Adipocyte (in vitro differentiated cells): ENCODE results near the gene SULT1C2.
A peak's percentile ranks its signal among the peaks of the same experiment; 100 is the strongest.
"Not testable (repeated sequence)": the region's sequence is repeated elsewhere in the genome, so short reads cannot be mapped to it uniquely, and the experiment has no call there.

Experiments used
- DNase-seq: peaks from one replicate; pipeline ENCODE4 v3.0.0-alpha.2; 2015; ENCODE audit warnings: low read depth
- H3K27me3 ChIP-seq: replicated peaks from 2 replicates; pipeline ENCODE4 v1.7.0; 2013; ENCODE audit warnings: mild to moderate bottlenecking, low read length, moderate library complexity; ENCODE audit not compliant: control insufficient read depth, insufficient read depth
- H3K36me3 ChIP-seq: 2 replicates; pipeline ENCODE4 v1.7.0; 2013; ENCODE audit warnings: low read length, mild to moderate bottlenecking, moderate library complexity; ENCODE audit not compliant: control insufficient read depth, insufficient read depth, severe bottlenecking
- H3K4me1 ChIP-seq: 2 replicates; pipeline ENCODE4 v1.7.0; 2013; ENCODE audit warnings: mild to moderate bottlenecking, low read length, moderate library complexity; ENCODE audit not compliant: control insufficient read depth, insufficient read depth
- H3K4me3 ChIP-seq: 2 replicates; pipeline ENCODE4 v1.7.0; 2013; ENCODE audit warnings: mild to moderate bottlenecking, low read length, moderate library complexity
- H3K9ac ChIP-seq: 2 replicates; pipeline ENCODE4 v1.7.0; 2013; ENCODE audit warnings: mild to moderate bottlenecking, low read length, moderate library complexity
- H3K9me3 ChIP-seq: 2 replicates; pipeline ENCODE4 v1.7.0; 2013; ENCODE audit warnings: mild to moderate bottlenecking, low read length, moderate library complexity; ENCODE audit not compliant: control insufficient read depth

SULT1C2 gene

DNA sequence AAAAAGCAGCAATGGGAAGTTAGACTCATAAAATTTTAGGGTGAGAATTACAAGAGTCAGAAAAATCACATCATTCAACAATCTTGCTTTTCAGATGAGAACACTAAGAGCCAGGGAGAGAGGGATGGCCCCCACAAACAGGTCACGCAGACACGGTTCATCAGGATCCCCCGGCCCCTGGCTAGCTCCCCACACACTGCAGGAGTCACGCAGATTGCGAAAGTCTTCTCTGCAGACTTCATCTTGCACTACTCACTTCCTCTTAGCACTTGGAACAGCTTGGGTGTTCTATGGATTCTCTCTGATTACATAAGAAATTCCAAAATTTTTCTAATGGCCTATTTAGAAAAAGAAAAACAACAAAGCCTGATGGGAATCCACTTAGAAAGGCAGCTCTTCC is 21.6 kb upstream of the SULT1C2 start:
- Histone ChIP-seq H3K4me1 (peaks cover 37% of the 10 kb centered on the region), H3K9me3 (no peaks in the 10 kb centered on the region), H3K27me3 (no peaks in the 10 kb centered on the region), H3K36me3 (no peaks in the 10 kb centered on the region), H3K9ac (peak overlapping the region; percentile 59), H3K4me3 (peak overlapping the region; percentile 26)
- DNase-seq = peak; percentile 61

DNA sequence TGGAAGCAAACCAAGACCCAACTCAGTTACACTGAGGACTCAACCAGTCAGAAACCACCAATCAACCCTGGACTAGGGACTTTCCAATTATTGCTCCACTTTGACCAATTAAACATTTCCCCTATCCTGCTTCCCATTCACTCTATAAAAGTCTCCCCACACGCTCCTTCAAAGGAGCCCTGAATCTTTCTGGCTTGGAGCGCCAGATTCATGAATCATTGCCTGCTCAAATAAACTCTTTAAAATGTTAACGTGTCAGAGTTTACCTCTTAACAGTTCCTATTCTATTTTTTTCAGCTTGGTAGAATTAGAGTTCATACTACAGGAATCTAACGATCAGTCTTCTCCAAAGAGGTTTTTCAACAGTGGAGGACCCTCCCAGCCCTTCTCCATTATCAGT is 20.7 kb upstream of the SULT1C2 start:
- Histone ChIP-seq H3K4me3 (peak overlapping the region; percentile 26), H3K9me3 (no peaks in the 10 kb centered on the region), H3K9ac (peak overlapping the region; percentile 59), H3K4me1 (peaks cover 42% of the 10 kb centered on the region), H3K36me3 (no peaks in the 10 kb centered on the region), H3K27me3 (no peaks in the 10 kb centered on the region)
- peak; percentile 71 for DNase-seq

DNA sequence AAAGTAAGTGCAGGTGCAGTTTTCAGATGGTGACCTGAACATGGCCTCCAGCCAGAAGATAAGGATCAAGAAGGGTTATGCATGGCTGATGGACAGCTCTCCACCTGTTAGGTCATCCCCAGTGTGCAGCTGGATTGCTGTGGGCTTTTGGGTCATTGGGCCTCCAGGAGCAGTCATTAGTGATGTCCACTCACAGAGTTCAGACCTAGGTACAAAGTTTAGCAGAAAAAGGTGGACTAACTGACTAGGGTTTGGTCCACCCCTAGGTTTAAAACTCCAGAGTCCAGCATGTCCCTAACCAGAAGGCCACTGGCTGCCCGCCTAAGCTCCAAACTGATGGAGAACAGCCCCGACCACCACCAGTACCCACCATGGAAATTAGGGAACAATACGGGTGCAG is 18.3 kb upstream of the SULT1C2 start:
- Histone ChIP-seq H3K9ac (no peak overlapping the region), H3K4me3 (no peak overlapping the region), H3K4me1 (peaks cover 42% of the 10 kb centered on the region), H3K36me3 (no peaks in the 10 kb centered on the region), H3K27me3 (no peaks in the 10 kb centered on the region), H3K9me3 (no peaks in the 10 kb centered on the region)
- no peak for DNase-seq

DNA sequence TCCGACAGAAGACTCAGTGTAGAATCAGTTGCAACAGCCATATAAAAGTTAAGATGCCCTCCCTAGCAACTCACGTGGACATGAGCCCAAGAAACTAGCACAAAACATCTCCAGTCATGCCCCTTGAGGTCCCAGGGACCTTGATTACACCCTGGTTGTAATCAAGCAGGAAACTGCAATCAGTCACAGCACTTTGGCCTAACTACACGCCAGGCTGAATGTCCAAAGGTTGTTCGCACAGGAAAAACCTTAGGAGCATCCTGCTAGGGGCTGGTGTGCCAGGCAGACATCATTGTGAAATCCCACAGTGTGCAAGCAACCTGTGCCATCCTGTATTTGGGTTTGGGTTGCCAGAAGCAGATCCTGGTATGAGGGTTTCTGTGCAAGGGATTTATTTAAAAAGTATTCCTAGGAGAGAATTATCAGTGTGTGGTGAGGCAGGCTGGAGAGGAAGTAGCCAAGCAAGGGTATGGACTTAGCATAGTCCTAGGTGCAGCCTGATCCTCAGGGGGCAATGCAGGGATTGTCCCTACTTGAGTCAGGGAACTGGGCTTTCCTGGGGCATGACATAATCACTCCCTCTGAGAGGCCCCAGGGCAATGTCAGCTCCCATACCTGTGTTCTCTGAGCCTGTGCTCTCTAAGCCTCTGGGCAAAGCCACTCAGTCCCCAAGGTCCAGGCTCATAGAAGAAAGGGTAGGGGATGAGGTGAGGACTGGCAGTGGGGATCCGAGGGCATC is 17.8 kb upstream of the SULT1C2 start:
- no peak for DNase-seq

DNA sequence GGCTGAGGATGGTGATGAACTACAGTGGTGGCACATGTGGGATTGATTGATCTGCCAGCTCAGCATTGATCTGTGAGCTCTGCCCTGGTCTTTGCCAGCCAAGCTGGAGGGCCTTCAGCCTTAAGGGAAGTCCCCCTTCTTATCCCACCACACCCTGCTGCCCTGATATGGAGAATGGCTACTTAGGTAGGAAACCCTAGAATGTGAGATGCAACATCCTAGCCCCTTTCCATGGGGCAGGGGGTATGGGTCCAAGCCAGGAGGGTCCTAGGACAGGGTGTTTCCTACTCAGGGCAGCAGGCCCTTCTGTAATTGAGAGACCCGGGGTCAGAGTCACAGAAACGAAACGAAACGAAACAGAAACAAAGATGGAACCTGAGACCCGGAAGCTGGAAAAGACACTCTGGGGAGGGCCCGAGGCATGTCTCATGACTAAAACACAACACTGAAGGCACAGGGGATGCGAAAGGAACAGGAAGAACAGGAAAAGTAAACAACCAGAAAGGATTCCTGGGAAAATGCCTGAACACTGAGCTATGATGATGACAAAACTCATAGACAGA is 16.9 kb upstream of the SULT1C2 start:
- H3K4me3 ChIP-seq = peak overlapping the region; percentile 62
- peaks cover 31% of the 10 kb centered on the region for H3K4me1 ChIP-seq
- peak overlapping the region; percentile 58 for H3K9ac ChIP-seq
- H3K36me3 ChIP-seq = no peaks in the 10 kb centered on the region
- peak; percentile 77 for DNase-seq
- no peaks in the 10 kb centered on the region for H3K27me3 ChIP-seq
- H3K9me3 ChIP-seq = no peaks in the 10 kb centered on the region

More for the DNA sequence above, 17.8 kb upstream of the SULT1C2 start:
- no peak overlapping the region for H3K9ac ChIP-seq
- H3K4me1 ChIP-seq = peaks cover 38% of the 10 kb centered on the region
- H3K27me3 ChIP-seq = no peaks in the 10 kb centered on the region
- H3K4me3 ChIP-seq = no peak overlapping the region
- no peaks in the 10 kb centered on the region for H3K36me3 ChIP-seq
- H3K9me3 ChIP-seq = no peaks in the 10 kb centered on the region

DNA sequence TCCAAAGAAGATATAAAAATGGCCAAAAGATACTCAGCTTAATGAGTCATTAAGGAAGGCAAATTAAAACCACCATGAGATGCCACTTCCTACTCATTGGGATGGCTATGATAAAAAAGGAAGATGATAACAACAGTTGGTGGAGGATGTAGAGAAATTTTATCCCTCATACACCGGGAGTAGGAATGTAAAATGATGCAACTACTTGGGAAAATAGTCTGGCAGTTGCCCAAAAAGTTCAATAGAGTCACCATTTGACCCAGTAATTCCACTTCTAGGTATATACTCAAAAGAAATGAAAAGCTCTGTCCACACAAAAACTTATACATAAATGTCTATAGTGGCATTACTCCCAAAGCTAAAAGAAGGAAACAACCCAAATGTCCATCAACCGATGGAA is 10.1 kb upstream of the SULT1C2 start:
- H3K9ac ChIP-seq = no peak overlapping the region
- no peaks in the 10 kb centered on the region for H3K36me3 ChIP-seq
- DNase-seq = no peak
- H3K9me3 ChIP-seq = no peaks in the 10 kb centered on the region
- no peaks in the 10 kb centered on the region for H3K27me3 ChIP-seq
- peaks cover 3% of the 10 kb centered on the region for H3K4me1 ChIP-seq
- no peak overlapping the region for H3K4me3 ChIP-seq

DNA sequence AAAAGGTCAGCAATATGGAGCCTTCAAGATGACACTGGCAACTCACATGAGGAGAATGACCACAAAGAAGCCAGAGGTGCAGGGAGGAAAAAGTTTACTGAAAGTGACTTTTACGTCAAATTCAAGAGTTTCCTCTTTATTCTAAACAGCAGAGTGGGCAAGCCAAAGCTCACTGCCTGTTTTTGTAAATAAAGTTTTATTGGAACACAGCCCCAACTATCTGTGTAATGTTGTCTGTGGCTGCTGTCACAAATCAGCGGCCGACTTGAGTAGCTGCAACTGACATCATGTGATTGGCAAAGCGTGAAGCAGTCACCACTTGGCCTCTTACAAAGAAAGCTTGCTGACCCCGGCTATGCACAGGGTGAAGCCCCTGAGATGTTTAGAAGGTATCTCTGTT is 9.2 kb upstream of the SULT1C2 start:
- Histone ChIP-seq H3K27me3 (no peaks in the 10 kb centered on the region), H3K9me3 (no peaks in the 10 kb centered on the region), H3K4me3 (no peak overlapping the region), H3K4me1 (peaks cover 3% of the 10 kb centered on the region), H3K36me3 (no peaks in the 10 kb centered on the region), H3K9ac (no peak overlapping the region)
- DNase-seq = no peak

DNA sequence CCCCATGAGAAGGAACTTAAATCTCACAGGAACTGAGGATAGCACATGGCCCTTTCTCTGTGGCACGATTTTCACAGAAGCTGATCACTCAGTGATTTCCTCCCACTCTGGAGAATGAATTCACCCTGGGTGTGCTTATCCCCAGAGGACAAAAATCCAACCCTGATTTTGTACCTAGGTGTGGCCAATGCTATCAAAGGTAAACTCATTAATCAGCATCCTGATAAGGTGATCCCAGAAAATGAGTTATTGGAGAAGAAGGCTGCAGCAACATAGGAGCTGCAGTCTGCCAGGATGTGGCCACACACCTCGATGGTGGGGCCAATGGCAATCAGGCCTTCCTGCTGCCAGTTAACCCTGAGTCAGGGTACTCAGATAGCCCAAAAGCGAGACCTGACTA is 8.2 kb upstream of the SULT1C2 start:
- no peaks in the 10 kb centered on the region for H3K27me3 ChIP-seq
- no peak overlapping the region for H3K9ac ChIP-seq
- H3K4me1 ChIP-seq = peaks cover 3% of the 10 kb centered on the region
- H3K36me3 ChIP-seq = no peaks in the 10 kb centered on the region
- H3K4me3 ChIP-seq = no peak overlapping the region
- DNase-seq = no peak
- no peaks in the 10 kb centered on the region for H3K9me3 ChIP-seq

DNA sequence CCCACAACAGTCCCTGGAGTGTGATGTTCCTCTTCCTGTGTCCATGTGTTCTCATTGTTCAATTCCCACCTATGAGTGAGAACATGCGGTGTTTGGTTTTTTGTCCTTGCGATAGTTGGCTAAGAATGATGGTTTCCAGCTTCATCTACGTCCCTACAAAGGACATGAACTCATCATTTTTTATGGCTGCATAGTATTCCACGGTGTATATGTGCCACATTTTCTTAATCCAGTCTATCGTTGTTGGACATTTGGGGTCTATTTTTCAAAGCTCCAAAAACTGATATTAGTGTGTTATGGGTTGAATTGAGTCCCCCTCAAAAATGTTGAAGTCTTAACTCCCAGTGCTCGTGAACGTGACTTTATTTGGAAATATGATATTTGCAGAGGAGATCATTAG is 4.1 kb upstream of the SULT1C2 start:
- not testable (repeated sequence) for H3K4me3 ChIP-seq, H3K27me3 ChIP-seq

DNA sequence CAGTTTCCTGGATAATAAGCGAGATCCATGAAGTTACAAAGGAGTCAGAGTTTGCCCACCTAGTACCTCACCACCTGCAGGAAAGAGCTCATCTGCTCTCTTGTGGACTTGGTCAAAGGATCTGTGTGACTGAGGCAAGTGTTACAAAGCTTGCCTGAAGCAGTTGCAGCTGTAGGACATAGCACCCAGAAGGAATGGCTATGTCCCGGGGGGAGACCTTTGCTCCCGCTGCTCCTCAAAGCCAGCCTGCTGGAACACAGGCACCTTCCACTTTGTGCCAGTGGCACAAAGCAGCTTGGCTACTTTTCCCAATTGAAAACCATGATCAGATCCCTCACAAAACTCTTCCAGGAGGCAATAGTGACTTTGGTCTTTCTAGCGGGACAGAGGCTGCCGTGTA is 3.1 kb upstream of the SULT1C2 start:
- H3K4me1 ChIP-seq = no peaks in the 10 kb centered on the region
- H3K9me3 ChIP-seq = no peaks in the 10 kb centered on the region
- DNase-seq = no peak
- no peaks in the 10 kb centered on the region for H3K36me3 ChIP-seq
- H3K27me3 ChIP-seq = no peaks in the 10 kb centered on the region
- no peak overlapping the region for H3K9ac ChIP-seq
- no peak overlapping the region for H3K4me3 ChIP-seq

More for the DNA sequence above, 4.1 kb upstream of the SULT1C2 start:
- not testable (repeated sequence) for H3K9me3 ChIP-seq, H3K4me1 ChIP-seq, H3K9ac ChIP-seq, DNase-seq, H3K36me3 ChIP-seq

DNA sequence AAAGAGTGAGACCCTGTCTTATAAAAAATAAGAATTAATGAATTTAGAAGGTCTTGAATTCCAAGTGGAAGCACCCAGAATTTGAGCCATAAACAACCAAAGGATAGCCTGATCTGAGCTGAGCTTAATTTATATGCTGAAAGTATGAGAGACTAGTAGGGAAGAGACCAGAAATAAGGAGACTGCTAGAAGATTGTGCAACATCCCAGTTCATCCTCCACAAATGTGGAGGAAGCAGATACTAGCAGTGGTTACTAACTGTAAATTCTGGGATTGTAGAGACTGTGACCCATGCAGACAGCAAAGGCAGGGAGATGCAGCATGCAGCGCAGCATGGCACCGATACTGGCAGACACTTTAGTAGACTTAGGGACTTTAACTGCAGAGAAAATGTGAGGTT is 1.5 kb upstream of the SULT1C2 start:
- Histone ChIP-seq H3K4me3 (no peak overlapping the region), H3K9me3 (no peaks in the 10 kb centered on the region), H3K9ac (no peak overlapping the region), H3K4me1 (no peaks in the 10 kb centered on the region), H3K36me3 (no peaks in the 10 kb centered on the region), H3K27me3 (no peaks in the 10 kb centered on the region)
- DNase-seq = no peak

DNA sequence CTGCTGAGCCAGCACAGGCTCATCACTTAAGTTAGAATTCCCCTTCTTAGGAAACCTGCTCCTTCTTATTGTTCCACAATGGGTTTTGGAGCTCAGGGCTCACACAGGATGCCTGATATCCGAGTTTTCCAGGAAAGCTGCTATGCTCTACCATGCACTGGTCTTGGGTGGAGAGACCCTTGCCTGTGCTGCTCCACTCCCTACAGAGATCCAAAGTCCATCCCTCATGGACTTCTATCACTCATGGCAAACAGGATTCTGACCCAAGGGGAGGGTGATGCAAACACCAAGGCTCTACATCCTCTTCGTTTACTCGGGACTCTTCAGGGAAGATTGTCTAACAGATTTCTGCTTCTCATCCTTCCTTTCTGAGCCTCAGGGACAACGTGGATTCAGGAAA is 5.2 kb downstream of the SULT1C2 start:
- Histone ChIP-seq H3K4me3 (no peak overlapping the region), H3K27me3 (no peaks in the 10 kb centered on the region), H3K9me3 (no peaks in the 10 kb centered on the region), H3K4me1 (peaks cover 12% of the 10 kb centered on the region), H3K36me3 (no peaks in the 10 kb centered on the region), H3K9ac (no peak overlapping the region)
- DNase-seq = no peak
